ENCODE data around the gene COL23A1.

The COL23A1 gene

DNA sequence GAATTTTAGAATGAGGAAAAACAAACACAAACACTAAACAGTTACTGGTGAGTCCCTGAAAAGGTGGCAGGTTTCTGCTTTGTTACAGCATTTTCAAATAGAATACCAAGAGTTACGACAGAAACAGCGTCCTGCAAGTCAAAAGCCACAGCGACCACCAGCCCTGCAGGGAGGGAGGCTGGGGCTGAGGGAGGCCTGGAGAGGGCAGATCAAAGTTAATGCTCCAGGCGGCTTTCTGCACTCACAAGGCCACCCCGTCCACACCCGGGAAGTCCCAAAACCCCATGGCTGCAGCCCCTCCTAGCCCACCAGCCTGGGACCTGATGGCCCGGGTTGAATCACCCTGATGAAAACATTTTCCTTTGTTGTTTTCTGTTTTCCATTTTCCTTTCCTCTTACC, 29.3 kb downstream of the COL23A1 start:
- H3K4me3 ChIP-seq (replicated peaks; ENCODE audit: low read depth, low read length) = no peak overlapping the region
- TF ChIP-seq CTCF (IDR thresholded peaks at IDR 0.05; ENCODE audit: low read depth, low read length, missing control alignments) = no peak
- no peak for DNase-seq (ENCODE audit: extremely low read depth, low read depth)

GRCh38 chr5:178557416-178557815, 32.8 kb downstream of the COL23A1 start:
- H3K4me3 ChIP-seq (replicated peaks; ENCODE audit: low read depth, low read length) = no peak overlapping the region

GRCh38 chr5:178555771-178556211, 34.4 kb downstream of the COL23A1 start:
- no peak for TF ChIP-seq CTCF (IDR thresholded peaks at IDR 0.05; ENCODE audit: low read depth, low read length, missing control alignments)
- no peak overlapping the region for H3K4me3 ChIP-seq (replicated peaks; ENCODE audit: low read depth, low read length)
- no peak for DNase-seq (ENCODE audit: extremely low read depth, low read depth)

More at GRCh38 chr5:178557416-178557815, 32.8 kb downstream of the COL23A1 start:
- DNase-seq (ENCODE audit: extremely low read depth, low read depth) = no peak
- no peak for TF ChIP-seq CTCF (IDR thresholded peaks at IDR 0.05; ENCODE audit: low read depth, low read length, missing control alignments)

- no peak for DNase-seq (ENCODE audit: extremely low read depth, low read depth)
- no peak overlapping the region for H3K4me3 ChIP-seq (replicated peaks; ENCODE audit: low read depth, low read length)
- no peak for TF ChIP-seq CTCF (IDR thresholded peaks at IDR 0.05; ENCODE audit: low read depth, low read length, missing control alignments)
Measured at GRCh38 chr5:178555005-178555404, 35.2 kb downstream of the COL23A1 start.

DNA sequence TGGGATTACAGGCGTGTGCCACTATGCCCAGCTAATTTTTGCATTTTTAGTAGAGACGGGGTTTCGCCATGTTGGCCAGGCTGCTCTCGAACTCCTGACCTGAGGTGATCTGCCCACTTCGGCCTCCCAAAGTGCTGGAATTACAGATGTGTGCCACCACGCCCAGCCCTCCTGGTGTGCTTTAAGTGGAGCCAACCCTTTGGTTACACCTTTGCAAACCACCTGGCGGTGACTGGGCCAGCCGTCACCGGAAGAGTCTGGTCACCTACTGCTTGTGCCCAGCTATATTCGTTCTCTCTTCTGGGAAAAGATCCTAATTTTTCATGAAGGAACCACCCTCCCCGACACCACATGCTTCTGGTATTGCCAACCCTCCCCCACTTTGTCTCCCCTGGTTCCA, 35.9 kb downstream of the COL23A1 start:
- H3K4me3 ChIP-seq (replicated peaks; ENCODE audit: low read depth, low read length) = no peak overlapping the region
- no peak for TF ChIP-seq CTCF (IDR thresholded peaks at IDR 0.05; ENCODE audit: low read depth, low read length, missing control alignments)
- no peak for DNase-seq (ENCODE audit: extremely low read depth, low read depth)

DNA sequence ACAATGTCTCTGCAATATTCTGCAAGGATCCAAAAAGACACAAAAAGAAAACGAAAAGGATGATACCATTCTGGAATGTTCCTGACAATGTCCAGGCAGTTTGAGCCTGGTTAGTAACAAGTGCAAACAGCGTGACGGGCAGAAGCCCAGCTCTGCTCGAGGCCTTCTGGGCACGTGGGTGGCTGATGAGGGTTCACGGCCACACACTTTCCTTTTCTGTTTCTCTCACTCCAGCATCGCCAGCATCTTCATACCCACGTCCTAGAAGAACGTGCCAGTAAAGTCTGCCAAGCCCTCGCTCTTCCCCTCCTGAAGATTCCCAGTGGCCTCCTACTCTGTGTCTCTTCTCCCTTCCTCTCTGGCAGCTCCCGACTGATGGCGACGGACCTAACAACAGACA, 36.7 kb downstream of the COL23A1 start:
- no peak for DNase-seq (ENCODE audit: extremely low read depth, low read depth)
- no peak overlapping the region for H3K4me3 ChIP-seq (replicated peaks; ENCODE audit: low read depth, low read length)
- no peak for TF ChIP-seq CTCF (IDR thresholded peaks at IDR 0.05; ENCODE audit: low read depth, low read length, missing control alignments)

- no peak for TF ChIP-seq CTCF (IDR thresholded peaks at IDR 0.05; ENCODE audit: low read depth, low read length, missing control alignments)
- DNase-seq (ENCODE audit: extremely low read depth, low read depth) = no peak
Measured at GRCh38 chr5:178551468-178551867, 38.7 kb downstream of the COL23A1 start.

More at GRCh38 chr5:178551468-178551867, 38.7 kb downstream of the COL23A1 start:
- no peak overlapping the region for H3K4me3 ChIP-seq (replicated peaks; ENCODE audit: low read depth, low read length)
